ENCODE results near the gene ZKSCAN7. TPM values are rescaled to one million over a fixed set of nuclear protein-coding genes. Genes with fewer than 3 reads are reported as not detected.
A peak's percentile ranks its signal among the peaks of the same experiment; 100 is the strongest.

ZKSCAN7 gene
- total and polyA plus RNA-seq, 2 of the 13 experiments (the other 11 are each of a cell fraction or from before 2014, with no cell fraction given): 2.3 to 3.8 TPM

DNA sequence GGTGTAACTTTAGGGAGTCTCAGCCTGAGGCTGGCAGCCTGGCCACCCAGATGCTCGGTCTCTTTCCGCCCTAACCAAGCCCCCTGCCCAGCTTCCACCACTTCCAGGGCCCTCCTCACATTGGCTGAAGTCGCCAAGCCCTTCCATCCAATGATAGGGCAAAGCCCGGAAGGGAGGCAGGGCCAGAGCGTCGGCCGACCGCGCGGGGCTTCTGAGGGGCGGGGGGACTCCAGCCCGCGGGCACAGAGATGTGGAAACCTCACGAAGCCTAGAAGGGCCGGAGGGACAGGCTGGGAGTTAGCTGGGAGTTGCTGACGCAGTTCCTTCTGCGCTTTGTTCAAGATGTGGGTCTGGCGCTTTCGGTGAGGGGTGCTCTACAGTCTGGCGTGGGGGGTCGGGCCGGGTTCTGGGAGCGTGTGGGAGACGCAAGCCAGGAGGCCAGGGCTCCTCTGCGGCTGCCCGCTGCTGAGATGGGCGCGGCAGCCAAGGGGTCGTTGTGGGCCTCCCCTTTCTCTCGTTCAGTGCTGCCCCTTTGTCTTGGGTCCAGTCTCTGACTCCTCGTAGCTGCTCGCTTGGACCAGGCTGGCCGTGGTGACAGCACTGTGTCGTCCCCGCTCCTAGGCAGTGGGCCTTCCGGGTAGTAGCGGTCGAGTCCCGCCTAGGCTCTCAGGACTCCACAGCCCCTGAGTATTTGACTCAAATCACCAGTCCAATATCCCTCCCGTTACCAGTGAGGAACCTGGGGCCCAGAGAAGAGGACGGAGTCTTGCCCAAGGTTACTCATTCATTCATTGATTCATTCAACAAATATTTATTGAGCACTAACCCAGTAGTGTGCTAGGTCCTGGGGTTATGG, 29.9 kb downstream of the ZKSCAN7 start, which contains the start of gene ZNF660 (continued):
- TF ChIP-seq, protein P1, sequence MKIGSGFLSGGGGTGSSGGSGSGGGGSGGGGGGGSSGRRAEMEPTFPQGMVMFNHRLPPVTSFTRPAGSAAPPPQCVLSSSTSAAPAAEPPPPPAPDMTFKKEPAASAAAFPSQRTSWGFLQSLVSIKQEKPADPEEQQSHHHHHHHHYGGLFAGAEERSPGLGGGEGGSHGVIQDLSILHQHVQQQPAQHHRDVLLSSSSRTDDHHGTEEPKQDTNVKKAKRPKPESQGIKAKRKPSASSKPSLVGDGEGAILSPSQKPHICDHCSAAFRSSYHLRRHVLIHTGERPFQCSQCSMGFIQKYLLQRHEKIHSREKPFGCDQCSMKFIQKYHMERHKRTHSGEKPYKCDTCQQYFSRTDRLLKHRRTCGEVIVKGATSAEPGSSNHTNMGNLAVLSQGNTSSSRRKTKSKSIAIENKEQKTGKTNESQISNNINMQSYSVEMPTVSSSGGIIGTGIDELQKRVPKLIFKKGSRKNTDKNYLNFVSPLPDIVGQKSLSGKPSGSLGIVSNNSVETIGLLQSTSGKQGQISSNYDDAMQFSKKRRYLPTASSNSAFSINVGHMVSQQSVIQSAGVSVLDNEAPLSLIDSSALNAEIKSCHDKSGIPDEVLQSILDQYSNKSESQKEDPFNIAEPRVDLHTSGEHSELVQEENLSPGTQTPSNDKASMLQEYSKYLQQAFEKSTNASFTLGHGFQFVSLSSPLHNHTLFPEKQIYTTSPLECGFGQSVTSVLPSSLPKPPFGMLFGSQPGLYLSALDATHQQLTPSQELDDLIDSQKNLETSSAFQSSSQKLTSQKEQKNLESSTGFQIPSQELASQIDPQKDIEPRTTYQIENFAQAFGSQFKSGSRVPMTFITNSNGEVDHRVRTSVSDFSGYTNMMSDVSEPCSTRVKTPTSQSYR (CRISPR knock-in tag; IDR thresholded peaks at IDR 0.05; ENCODE audit: borderline replicate concordance): no peak
- TF ChIP-seq HCFC1 (IDR thresholded peaks at IDR 0.05; ENCODE audit: low read depth, low read length) (no peak), ZNF282 (IDR thresholded peaks at IDR 0.05; ENCODE audit: partially characterized antibody) (no peak), PHB2 (IDR thresholded peaks at IDR 0.05; ENCODE audit: partially characterized antibody) (no peak), ZNF777 (CRISPR knock-in tag; IDR thresholded peaks at IDR 0.05) (no peak), PTBP1 (IDR thresholded peaks at IDR 0.05; ENCODE audit: low read depth, low read length, poor library complexity, severe bottlenecking) (no peak), XRCC5 (optimal IDR thresholded peaks at IDR 0.05; ENCODE audit: low read length) (no peak), ATF2 (CRISPR knock-in tag; IDR thresholded peaks at IDR 0.05) (0 out of 2 replicates have a peak, but pooled peaks have one; percentile 20), ZBTB42 (CRISPR knock-in tag; IDR thresholded peaks at IDR 0.05) (no peak), NFYC (CRISPR knock-in tag; IDR thresholded peaks at IDR 0.05) (peak; percentile 57), TSC22D2 (CRISPR knock-in tag; IDR thresholded peaks at IDR 0.05; ENCODE audit: borderline replicate concordance) (no peak), YY1 (IDR thresholded peaks at IDR 0.05; ENCODE audit: insufficient read depth, insufficient replicate concordance, low read depth, low read length) (peak; percentile 17)
- TF ChIP-seq, protein P2, sequence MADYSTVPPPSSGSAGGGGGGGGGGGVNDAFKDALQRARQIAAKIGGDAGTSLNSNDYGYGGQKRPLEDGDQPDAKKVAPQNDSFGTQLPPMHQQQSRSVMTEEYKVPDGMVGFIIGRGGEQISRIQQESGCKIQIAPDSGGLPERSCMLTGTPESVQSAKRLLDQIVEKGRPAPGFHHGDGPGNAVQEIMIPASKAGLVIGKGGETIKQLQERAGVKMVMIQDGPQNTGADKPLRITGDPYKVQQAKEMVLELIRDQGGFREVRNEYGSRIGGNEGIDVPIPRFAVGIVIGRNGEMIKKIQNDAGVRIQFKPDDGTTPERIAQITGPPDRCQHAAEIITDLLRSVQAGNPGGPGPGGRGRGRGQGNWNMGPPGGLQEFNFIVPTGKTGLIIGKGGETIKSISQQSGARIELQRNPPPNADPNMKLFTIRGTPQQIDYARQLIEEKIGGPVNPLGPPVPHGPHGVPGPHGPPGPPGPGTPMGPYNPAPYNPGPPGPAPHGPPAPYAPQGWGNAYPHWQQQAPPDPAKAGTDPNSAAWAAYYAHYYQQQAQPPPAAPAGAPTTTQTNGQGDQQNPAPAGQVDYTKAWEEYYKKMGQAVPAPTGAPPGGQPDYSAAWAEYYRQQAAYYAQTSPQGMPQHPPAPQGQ (CRISPR knock-in tag; IDR thresholded peaks at IDR 0.05; ENCODE audit: borderline replicate concordance): no peak
- TF ChIP-seq, protein P3, sequence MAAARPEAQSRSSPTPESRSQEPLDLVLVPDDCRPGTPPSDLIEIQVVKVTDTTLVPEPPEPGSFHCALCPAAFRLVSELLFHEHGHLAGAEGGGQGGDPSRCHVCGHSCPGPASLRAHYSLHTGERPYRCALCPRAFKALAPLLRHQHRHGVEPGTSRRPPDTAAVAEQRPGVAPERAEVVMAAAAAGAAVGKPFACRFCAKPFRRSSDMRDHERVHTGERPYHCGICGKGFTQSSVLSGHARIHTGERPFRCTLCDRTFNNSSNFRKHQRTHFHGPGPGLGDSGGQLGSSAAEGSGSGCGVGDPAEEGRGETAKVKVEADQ (CRISPR knock-in tag; IDR thresholded peaks at IDR 0.05; ENCODE audit: borderline replicate concordance): peak; percentile 43; the same call in 1 of the 2 replicates
- TF ChIP-seq, protein P4, sequence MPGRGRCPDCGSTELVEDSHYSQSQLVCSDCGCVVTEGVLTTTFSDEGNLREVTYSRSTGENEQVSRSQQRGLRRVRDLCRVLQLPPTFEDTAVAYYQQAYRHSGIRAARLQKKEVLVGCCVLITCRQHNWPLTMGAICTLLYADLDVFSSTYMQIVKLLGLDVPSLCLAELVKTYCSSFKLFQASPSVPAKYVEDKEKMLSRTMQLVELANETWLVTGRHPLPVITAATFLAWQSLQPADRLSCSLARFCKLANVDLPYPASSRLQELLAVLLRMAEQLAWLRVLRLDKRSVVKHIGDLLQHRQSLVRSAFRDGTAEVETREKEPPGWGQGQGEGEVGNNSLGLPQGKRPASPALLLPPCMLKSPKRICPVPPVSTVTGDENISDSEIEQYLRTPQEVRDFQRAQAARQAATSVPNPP (CRISPR knock-in tag; IDR thresholded peaks at IDR 0.05): no peak
